DOHH2 (cell line): ENCODE data around the gene SENP1.

Source experiments
- CTCF ChIP-seq: fragments of 200-600 bp; sonication (generic); IDR thresholded peaks from one replicate; pipeline ENCODE4 v1.5.1; 2014; ENCODE audit warnings: antibody characterized with exemption, mild to moderate bottlenecking, low read depth, low read length; ENCODE audit not compliant: poor library complexity, severe bottlenecking
- EZH2phosphoT487 ChIP-seq: fragments of 200-600 bp; sonication (generic); IDR thresholded peaks from 2 replicates; pipeline ENCODE4 v1.6.1; 2017; ENCODE audit warnings: borderline replicate concordance, mild to moderate bottlenecking, antibody characterized with exemption, low read length, moderate library complexity, mixed read lengths

- no peak for TF ChIP-seq CTCF
- no peak for TF ChIP-seq EZH2phosphoT487
These were observed 4.9 kb upstream of the SENP1 start for GRCh38 chr12:48110691-48111311.
